Loucy (cell line): ENCODE results near the gene UFD1.

Source experiments
- CTCF ChIP-seq: fragments of 200-600 bp; sonication (generic); conservative IDR thresholded peaks from 2 replicates; pipeline ENCODE4 v1.5.1; 2014; ENCODE audit warnings: mild to moderate bottlenecking, antibody characterized with exemption, low read length
- EZH2phosphoT487 ChIP-seq: fragments of 200-600 bp; IDR thresholded peaks from 2 replicates; pipeline ENCODE4 v1.6.1; 2018; ENCODE audit warnings: antibody characterized with exemption, mild to moderate bottlenecking, moderate library complexity, borderline replicate concordance

- TF ChIP-seq CTCF (no peak), EZH2phosphoT487 (no peak)
These were observed 46.2 kb upstream of the UFD1 start for GRCh38 chr22:19525116-19525660.
